ENCODE data around the gene NCK2. TPM values are rescaled to one million over a fixed set of nuclear protein-coding genes. Genes with fewer than 3 reads are reported as not detected.

The NCK2 gene
- total and polyA plus RNA-seq, 2 experiments from 2014 or later = 72.6 to 100 TPM

DNA sequence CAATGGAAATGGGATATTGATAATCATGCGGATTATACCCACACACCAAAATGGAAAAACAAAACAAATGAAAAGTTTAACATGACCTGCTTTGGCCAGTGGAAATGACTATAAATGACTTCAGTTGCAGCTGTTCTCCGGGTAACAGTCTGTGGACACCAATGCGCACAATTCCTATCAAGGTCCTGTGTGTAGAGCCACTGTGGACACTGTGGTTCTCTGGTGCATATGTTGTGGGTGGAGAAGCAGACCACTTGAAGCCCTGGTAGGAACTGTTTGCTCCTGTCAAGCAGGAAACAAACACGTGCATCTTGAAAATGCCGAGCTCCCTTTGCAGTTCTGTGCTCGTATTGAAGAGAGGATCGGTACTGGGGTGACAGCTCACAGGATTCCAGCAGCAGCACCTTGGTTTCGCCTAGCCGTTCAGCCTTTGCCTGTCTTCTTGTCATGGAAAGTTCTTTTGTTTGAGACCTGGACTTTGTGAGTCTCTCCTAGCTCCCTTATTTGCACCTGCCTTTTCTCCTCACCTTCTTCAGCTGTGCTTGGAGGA, 32.9 kb downstream of the NCK2 start:
- DNase-seq (ENCODE audit: low spot score) = no peak
- no peak overlapping the region for H3K4me3 ChIP-seq
- no peak overlapping the region for H3K27ac ChIP-seq
- no peak overlapping the region for H2AFZ ChIP-seq
- TF ChIP-seq EZH2 (IDR thresholded peaks at IDR 0.05; ENCODE audit: borderline replicate concordance) (no peak), EZH2phosphoT487 (IDR thresholded peaks at IDR 0.05; ENCODE audit: low read depth, severe bottlenecking, unreplicated experiment) (no peak)
- TF ChIP-seq, protein P1, sequence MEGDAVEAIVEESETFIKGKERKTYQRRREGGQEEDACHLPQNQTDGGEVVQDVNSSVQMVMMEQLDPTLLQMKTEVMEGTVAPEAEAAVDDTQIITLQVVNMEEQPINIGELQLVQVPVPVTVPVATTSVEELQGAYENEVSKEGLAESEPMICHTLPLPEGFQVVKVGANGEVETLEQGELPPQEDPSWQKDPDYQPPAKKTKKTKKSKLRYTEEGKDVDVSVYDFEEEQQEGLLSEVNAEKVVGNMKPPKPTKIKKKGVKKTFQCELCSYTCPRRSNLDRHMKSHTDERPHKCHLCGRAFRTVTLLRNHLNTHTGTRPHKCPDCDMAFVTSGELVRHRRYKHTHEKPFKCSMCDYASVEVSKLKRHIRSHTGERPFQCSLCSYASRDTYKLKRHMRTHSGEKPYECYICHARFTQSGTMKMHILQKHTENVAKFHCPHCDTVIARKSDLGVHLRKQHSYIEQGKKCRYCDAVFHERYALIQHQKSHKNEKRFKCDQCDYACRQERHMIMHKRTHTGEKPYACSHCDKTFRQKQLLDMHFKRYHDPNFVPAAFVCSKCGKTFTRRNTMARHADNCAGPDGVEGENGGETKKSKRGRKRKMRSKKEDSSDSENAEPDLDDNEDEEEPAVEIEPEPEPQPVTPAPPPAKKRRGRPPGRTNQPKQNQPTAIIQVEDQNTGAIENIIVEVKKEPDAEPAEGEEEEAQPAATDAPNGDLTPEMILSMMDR (IDR thresholded peaks at IDR 0.05; ENCODE audit: poor library complexity) = no peak
- H3K4me1 ChIP-seq (ENCODE audit: insufficient read depth) = peaks cover 6% of the 10 kb centered on the region
- peaks cover 97% of the 10 kb centered on the region for H4K20me1 ChIP-seq (ENCODE audit: insufficient read depth, poor library complexity, severe bottlenecking)
- H3K36me3 ChIP-seq (replicated peaks; ENCODE audit: insufficient read depth, low read depth) = no peaks in the 10 kb centered on the region
- peaks cover 100% of the 10 kb centered on the region for H3K79me2 ChIP-seq
- no peaks in the 10 kb centered on the region for H3K9me2 ChIP-seq (replicated peaks; ENCODE audit: insufficient read depth)
- H3K4me2 ChIP-seq = no peak overlapping the region
- H3K9me3 ChIP-seq (ENCODE audit: low read depth) = no peaks in the 10 kb centered on the region
- 88% methylated on average over 9 of the region's 9 CpGs for WGBS (ENCODE audit: low lambda C conversion rate, missing lambda C conversion rate)
- no peaks in the 10 kb centered on the region for H3K27me3 ChIP-seq

DNA sequence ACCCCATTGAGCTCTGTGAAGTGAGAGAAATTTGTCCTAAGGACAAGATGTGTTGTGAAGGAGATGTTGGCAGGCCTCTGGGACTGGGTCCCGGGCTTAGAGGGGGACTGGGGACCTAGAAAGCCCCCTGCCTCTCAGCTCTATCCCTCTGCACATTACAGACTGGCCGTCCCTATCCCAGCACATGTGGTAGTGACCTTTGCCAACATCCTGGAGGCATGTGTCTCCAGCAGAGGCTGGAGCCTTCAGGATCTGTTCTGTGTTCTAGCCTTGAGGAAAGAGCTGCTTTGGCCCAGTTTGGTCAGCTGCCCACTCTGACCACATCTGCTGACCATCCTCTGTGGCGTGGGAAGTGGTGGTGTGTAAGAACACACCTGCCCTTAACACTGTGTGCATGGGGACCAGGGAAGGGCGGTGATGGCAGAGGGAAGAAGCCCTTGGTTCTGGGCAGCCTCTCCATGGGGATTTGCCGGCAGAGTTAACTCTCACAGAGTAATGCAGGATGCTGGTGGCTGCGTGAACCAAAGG, 33.4 kb downstream of the NCK2 start:
- Histone ChIP-seq H3K79me2 (peaks cover 100% of the 10 kb centered on the region), H3K27ac (no peak overlapping the region), H3K27me3 (no peaks in the 10 kb centered on the region), H3K4me3 (no peak overlapping the region), H3K4me2 (no peak overlapping the region), H4K20me1 (ENCODE audit: insufficient read depth, poor library complexity, severe bottlenecking) (peaks cover 97% of the 10 kb centered on the region), H2AFZ (no peak overlapping the region), H3K9me3 (ENCODE audit: low read depth) (no peaks in the 10 kb centered on the region), H3K9me2 (replicated peaks; ENCODE audit: insufficient read depth) (no peaks in the 10 kb centered on the region), H3K36me3 (replicated peaks; ENCODE audit: insufficient read depth, low read depth) (no peaks in the 10 kb centered on the region), H3K4me1 (ENCODE audit: insufficient read depth) (peaks cover 4% of the 10 kb centered on the region)
- WGBS (ENCODE audit: low lambda C conversion rate, missing lambda C conversion rate) = 93% methylated on average over 6 of the region's 6 CpGs
- no peak for DNase-seq (ENCODE audit: low spot score)
- TF ChIP-seq EZH2phosphoT487 (IDR thresholded peaks at IDR 0.05; ENCODE audit: low read depth, severe bottlenecking, unreplicated experiment) (no peak), EZH2 (IDR thresholded peaks at IDR 0.05; ENCODE audit: borderline replicate concordance) (no peak)
- TF ChIP-seq, protein P1 (IDR thresholded peaks at IDR 0.05; ENCODE audit: poor library complexity) = no peak

DNA sequence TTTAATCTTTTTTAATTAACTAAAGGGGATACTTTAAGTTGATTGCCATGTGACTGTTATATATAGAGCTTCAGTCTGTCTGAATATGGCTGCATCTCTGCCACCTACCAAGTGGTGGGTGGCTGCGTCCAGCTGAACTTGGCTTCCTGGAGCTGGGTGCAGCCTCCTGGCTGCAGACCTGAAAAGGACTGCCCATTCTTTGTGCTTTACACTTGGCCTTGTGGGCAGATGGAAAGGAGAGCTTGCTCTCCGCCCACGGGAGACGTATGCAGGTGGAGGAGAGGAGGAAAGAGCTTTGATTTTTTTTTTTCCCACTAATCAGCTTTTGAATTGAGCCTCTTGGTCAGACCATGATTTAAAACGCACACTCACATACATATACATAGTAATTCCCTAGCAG, 34.7 kb downstream of the NCK2 start:
- DNase-seq (ENCODE audit: low spot score) = no peak
- Histone ChIP-seq H3K27ac (no peak overlapping the region), H3K36me3 (replicated peaks; ENCODE audit: insufficient read depth, low read depth) (no peaks in the 10 kb centered on the region), H2AFZ (no peak overlapping the region), H3K9me2 (replicated peaks; ENCODE audit: insufficient read depth) (no peaks in the 10 kb centered on the region), H3K27me3 (no peaks in the 10 kb centered on the region), H3K4me1 (ENCODE audit: insufficient read depth) (peaks cover 4% of the 10 kb centered on the region), H3K79me2 (peaks cover 100% of the 10 kb centered on the region), H3K4me3 (no peak overlapping the region), H4K20me1 (ENCODE audit: insufficient read depth, poor library complexity, severe bottlenecking) (peaks cover 97% of the 10 kb centered on the region), H3K4me2 (no peak overlapping the region), H3K9me3 (ENCODE audit: low read depth) (no peaks in the 10 kb centered on the region)
- WGBS (ENCODE audit: low lambda C conversion rate, missing lambda C conversion rate) = 71% methylated on average over 5 of the region's 5 CpGs
- TF ChIP-seq EZH2 (IDR thresholded peaks at IDR 0.05; ENCODE audit: borderline replicate concordance) (no peak), EZH2phosphoT487 (IDR thresholded peaks at IDR 0.05; ENCODE audit: low read depth, severe bottlenecking, unreplicated experiment) (no peak)
- TF ChIP-seq, protein P1 (IDR thresholded peaks at IDR 0.05; ENCODE audit: poor library complexity) = no peak
